ENCODE data around the gene FSIP1.

- no peak for TF ChIP-seq CTCF (IDR thresholded peaks at IDR 0.05; ENCODE audit: low read length)
- no peak for TF ChIP-seq EZH2 (IDR thresholded peaks at IDR 0.05; ENCODE audit: borderline replicate concordance, low read length)
Measured at GRCh38 chr15:39621976-39622375, 160.7 kb downstream of the FSIP1 start.
